BJ (cell line): ENCODE results near the gene PLK4. TPM values are rescaled to one million over a fixed set of nuclear protein-coding genes. Genes with fewer than 3 reads are reported as not detected.

Experiments used
- CTCF ChIA-PET: fragments of 350-600 bp; formaldehyde crosslinking; extraction: SDS; loops from one replicate; lab custom pipeline; 2021; ENCODE audit warnings: antibody characterized with exemption, inconsistent platforms; lab: Yijun Ruan, JAX
- POLR2A ChIA-PET: fragments of 300-600 bp; sonication (Branson Sonifier 250); formaldehyde crosslinking; extraction: SDS; loops from one replicate; lab custom pipeline; 2021; ENCODE audit warnings: antibody characterized with exemption; lab: Charles Lee
- DNase-seq: peaks from one replicate; pipeline ENCODE4 v3.0.0-alpha.2; 2011; ENCODE audit warnings: low read depth
- H3K27me3 ChIP-seq: 2 replicates; pipeline ENCODE4 v1.6.0; 2011; ENCODE audit warnings: low read length; ENCODE audit not compliant: control insufficient read depth, insufficient read depth
- H3K36me3 ChIP-seq: 2 replicates; pipeline ENCODE4 v1.5.1; 2011; ENCODE audit warnings: low read length; ENCODE audit not compliant: control insufficient read depth, insufficient read depth
- H3K4me3 ChIP-seq: 2 replicates; pipeline ENCODE4 v1.5.1; 2011; ENCODE audit warnings: low read depth, mild to moderate bottlenecking, control low read depth, low read length
- CTCF ChIP-seq: IDR thresholded peaks from 2 replicates; pipeline ENCODE4 v1.5.1; 2011; ENCODE audit warnings: low read depth, mild to moderate bottlenecking, control low read depth, inconsistent platforms, low read length, moderate library complexity; ENCODE audit not compliant: insufficient read depth
- polyA plus RNA-seq: library from polyadenylated mRNA; depleted of rRNA; stranded (reverse); fragments of >200 nt; gene quantifications from 2 replicates; pipeline ENCODE4 v1.2.3, GENCODE V29; 2011

The PLK4 gene
- polyA plus RNA-seq, 1 experiment = 6.5 TPM

- CTCF ChIA-PET = no interaction called here
Measured at GRCh38 chr4:127846061-127846460, 34.6 kb upstream of the PLK4 start.

GRCh38 chr4:127846765-127847164, 33.9 kb upstream of the PLK4 start:
- ChIA-PET CTCF (no interaction called here), POLR2A (no interaction called here)
- DNase-seq = no peak
- H3K27me3 ChIP-seq = no peaks in the 10 kb centered on the region
- no peak for TF ChIP-seq CTCF
- H3K4me3 ChIP-seq = no peak overlapping the region
- H3K36me3 ChIP-seq = no peaks in the 10 kb centered on the region

More at GRCh38 chr4:127846061-127846460, 34.6 kb upstream of the PLK4 start:
- TF ChIP-seq CTCF = no peak
- POLR2A ChIA-PET = no interaction called here
- no peaks in the 10 kb centered on the region for H3K36me3 ChIP-seq
- no peak for DNase-seq
- H3K4me3 ChIP-seq = no peak overlapping the region
- no peaks in the 10 kb centered on the region for H3K27me3 ChIP-seq

GRCh38 chr4:127849505-127850234, 31.0 kb upstream of the PLK4 start:
- POLR2A ChIA-PET = no interaction called here

GRCh38 chr4:127852661-127853060, 28.0 kb upstream of the PLK4 start:
- no peak for TF ChIP-seq CTCF
- ChIA-PET POLR2A (interaction anchor here (0.7 kb wide), 1 partner anchor 11 kb away, joined by 5 read pairs; no protein-coding TSS in a partner anchor), CTCF (no interaction called here)
- Histone ChIP-seq H3K36me3 (no peaks in the 10 kb centered on the region), H3K27me3 (no peaks in the 10 kb centered on the region), H3K4me3 (no peak overlapping the region)
- no peak for DNase-seq

More at GRCh38 chr4:127849505-127850234, 31.0 kb upstream of the PLK4 start:
- DNase-seq = no peak
- CTCF ChIA-PET = no interaction called here
- no peaks in the 10 kb centered on the region for H3K36me3 ChIP-seq
- no peak overlapping the region for H3K4me3 ChIP-seq
- no peaks in the 10 kb centered on the region for H3K27me3 ChIP-seq
- TF ChIP-seq CTCF = no peak

- POLR2A ChIA-PET = no interaction called here
Measured at GRCh38 chr4:127856196-127856812, 24.4 kb upstream of the PLK4 start.

More at GRCh38 chr4:127856196-127856812, 24.4 kb upstream of the PLK4 start:
- Histone ChIP-seq H3K27me3 (no peaks in the 10 kb centered on the region), H3K36me3 (no peaks in the 10 kb centered on the region), H3K4me3 (no peak overlapping the region)
- CTCF ChIA-PET = no interaction called here
- DNase-seq = peak; percentile 74
- TF ChIP-seq CTCF = no peak
